Activated naive CD8-positive, alpha-beta T cell treated with anti-CD3 and anti-CD28 coated beads for 36 hours (primary cell): ENCODE measurements around the gene PPP1R9A. TPM values are rescaled to one million over a fixed set of nuclear protein-coding genes. Genes with fewer than 3 reads are reported as not detected.

Source experiments
- DNase-seq: peaks from one replicate; pipeline ENCODE4 v3.0.0; 2021
- H3K27ac Mint-ChIP-seq: one replicate; pipeline ENCODE4 v1.8.0; 2022; ENCODE audit warnings: mild to moderate bottlenecking, moderate library complexity, mixed read lengths
- H3K27me3 Mint-ChIP-seq: one replicate; pipeline ENCODE4 v1.8.0; 2022; ENCODE audit warnings: mild to moderate bottlenecking, mixed read lengths
- H3K36me3 Mint-ChIP-seq: one replicate; pipeline ENCODE4 v1.8.0; 2021; ENCODE audit warnings: mild to moderate bottlenecking, mixed read lengths
- H3K4me1 Mint-ChIP-seq: one replicate; pipeline ENCODE4 v1.8.0; 2021; ENCODE audit warnings: mixed read lengths
- H3K4me3 Mint-ChIP-seq: one replicate; pipeline ENCODE4 v1.8.0; 2022; ENCODE audit warnings: mild to moderate bottlenecking, moderate library complexity, mixed read lengths
- H3K9me3 Mint-ChIP-seq: one replicate; pipeline ENCODE4 v1.8.0; 2022; ENCODE audit warnings: mixed read lengths
- total RNA-seq, 2 experiments: library from RNA; stranded (reverse); gene quantifications; one replicate each; pipeline ENCODE4 v1.2.3, GENCODE V29; 2021

The PPP1R9A gene
- total RNA-seq, 2 experiments from 2014 or later, result 0.08 to 0.16 TPM

DNA sequence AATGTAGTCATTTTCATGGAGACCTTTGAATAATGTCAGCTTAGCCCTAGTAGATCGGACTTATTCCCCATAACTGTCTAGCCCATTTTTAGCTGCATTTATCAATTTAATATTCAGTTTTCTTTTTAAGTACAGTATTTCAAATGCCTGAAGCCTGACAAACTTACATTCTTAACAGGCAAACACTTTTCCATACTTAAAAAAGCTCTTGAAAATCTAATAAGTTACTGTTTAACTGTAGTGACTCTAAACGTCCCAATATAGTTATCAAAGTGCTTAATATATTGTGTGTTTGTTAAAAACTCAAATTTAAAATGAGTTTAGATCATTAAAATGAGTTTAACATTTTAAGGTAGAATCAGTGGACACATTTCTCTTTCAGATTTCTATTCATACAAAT, 372.0 kb downstream of the PPP1R9A start:
- no peaks in the 10 kb centered on the region for H3K4me1 Mint-ChIP-seq
- no peak overlapping the region for H3K27ac Mint-ChIP-seq
- no peak for DNase-seq
- no peak overlapping the region for H3K4me3 Mint-ChIP-seq
- no peaks in the 10 kb centered on the region for H3K36me3 Mint-ChIP-seq
- H3K9me3 Mint-ChIP-seq, result no peaks in the 10 kb centered on the region
- no peaks in the 10 kb centered on the region for H3K27me3 Mint-ChIP-seq

DNA sequence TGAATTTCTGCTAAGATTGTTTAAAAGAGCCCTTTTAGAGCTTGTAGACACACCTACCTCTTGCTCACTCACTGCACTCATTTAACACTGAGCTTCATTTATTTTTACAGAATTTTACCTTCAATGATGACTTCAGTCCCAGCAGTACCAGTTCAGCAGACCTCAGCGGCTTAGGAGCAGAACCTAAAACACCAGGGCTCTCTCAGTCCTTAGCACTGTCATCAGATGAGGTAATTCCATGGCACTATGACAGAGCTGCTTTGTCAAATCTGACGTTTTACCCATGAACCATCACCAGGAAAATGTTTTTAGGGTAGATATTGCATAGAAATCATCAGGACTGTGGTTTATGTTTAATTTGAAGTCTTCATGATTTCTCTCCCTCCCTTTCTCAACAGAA, 378.7 kb downstream of the PPP1R9A start:
- H3K4me1 Mint-ChIP-seq, result no peaks in the 10 kb centered on the region
- no peak overlapping the region for H3K4me3 Mint-ChIP-seq
- H3K9me3 Mint-ChIP-seq, result no peaks in the 10 kb centered on the region
- no peak for DNase-seq
- H3K36me3 Mint-ChIP-seq, result no peaks in the 10 kb centered on the region
- peaks cover 20% of the 10 kb centered on the region for H3K27me3 Mint-ChIP-seq
- no peak overlapping the region for H3K27ac Mint-ChIP-seq

DNA sequence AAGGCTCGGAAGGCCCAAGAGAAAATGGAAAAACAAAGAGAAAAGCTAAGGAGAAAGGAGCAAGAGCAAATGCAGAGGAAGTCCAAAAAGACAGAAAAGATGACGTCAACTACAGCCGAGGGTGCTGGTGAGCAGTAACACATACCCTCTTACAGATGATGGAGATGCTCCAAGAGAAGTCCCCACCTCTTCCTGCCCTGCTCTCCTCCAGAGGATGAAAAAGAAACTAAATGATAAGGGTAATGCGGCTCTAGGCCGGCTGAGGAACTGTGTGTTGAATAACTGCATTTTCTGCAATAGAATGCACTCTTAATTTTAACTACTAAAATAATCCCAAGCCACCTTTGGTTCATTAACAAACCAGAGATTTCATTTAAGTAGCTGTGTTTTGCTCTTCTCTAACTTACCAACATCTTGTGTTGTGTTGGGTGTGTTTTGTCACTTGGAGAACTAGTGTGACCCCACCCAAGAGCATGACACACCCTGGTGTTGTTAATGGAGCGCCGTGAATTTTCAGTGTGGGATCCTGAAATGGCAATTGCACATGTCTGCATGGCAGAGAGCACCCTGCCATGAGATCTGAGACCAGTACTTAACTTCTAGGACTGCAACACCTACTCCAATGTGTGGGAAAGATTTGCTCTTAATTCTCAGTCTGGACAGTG, 382.9 kb downstream of the PPP1R9A start:
- Mint-ChIP-seq H3K36me3 (no peaks in the 10 kb centered on the region), H3K4me3 (no peak overlapping the region), H3K27ac (no peak overlapping the region), H3K9me3 (no peaks in the 10 kb centered on the region), H3K4me1 (no peaks in the 10 kb centered on the region), H3K27me3 (peaks cover 24% of the 10 kb centered on the region)
- no peak for DNase-seq

DNA sequence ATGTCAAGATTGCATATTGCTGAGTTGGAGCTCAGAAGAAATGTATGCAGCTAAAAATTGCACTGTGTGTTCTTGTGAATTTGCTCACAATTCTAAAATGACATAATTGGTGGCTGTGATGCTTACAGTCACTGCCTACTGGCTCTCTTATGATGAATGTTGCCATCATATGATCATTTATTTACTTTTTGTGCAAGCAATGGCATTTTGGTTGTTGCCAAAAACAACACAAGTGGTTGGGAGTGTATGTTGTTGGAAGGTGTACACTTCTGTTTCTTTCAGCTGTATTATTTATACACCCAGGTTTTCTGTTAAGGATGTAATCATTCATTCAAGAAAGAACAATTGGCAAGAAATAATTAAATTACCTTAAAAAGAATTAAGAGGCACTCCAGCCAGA, 388.0 kb downstream of the PPP1R9A start:
- no peak overlapping the region for H3K4me3 Mint-ChIP-seq
- peaks cover 9% of the 10 kb centered on the region for H3K27me3 Mint-ChIP-seq
- no peaks in the 10 kb centered on the region for H3K36me3 Mint-ChIP-seq
- H3K9me3 Mint-ChIP-seq, result no peaks in the 10 kb centered on the region
- H3K27ac Mint-ChIP-seq, result no peak overlapping the region
- DNase-seq, result no peak
- no peaks in the 10 kb centered on the region for H3K4me1 Mint-ChIP-seq

DNA sequence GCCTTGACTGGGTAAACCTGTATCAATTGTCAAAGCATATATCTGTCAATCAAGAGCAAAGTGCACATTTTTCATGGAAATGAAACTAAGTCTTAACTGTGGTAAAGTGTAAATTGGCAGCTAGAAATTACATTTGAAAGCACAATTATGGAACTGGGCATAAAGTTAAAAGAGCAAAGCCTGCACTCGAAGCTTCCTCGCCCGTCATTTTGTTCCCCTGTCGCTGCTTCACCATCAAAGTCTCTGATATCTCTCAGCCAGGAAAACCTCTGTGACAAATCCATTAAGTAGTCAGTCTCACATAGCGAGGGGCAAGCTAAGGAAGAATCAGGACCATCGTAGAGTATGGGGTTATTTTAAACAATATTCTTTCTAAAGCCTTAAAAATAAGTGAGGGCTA, 389.1 kb downstream of the PPP1R9A start:
- H3K4me1 Mint-ChIP-seq, result no peaks in the 10 kb centered on the region
- no peak for DNase-seq
- H3K27ac Mint-ChIP-seq, result no peak overlapping the region
- H3K27me3 Mint-ChIP-seq, result peaks cover 5% of the 10 kb centered on the region
- H3K9me3 Mint-ChIP-seq, result no peaks in the 10 kb centered on the region
- no peaks in the 10 kb centered on the region for H3K36me3 Mint-ChIP-seq
- no peak overlapping the region for H3K4me3 Mint-ChIP-seq

DNA sequence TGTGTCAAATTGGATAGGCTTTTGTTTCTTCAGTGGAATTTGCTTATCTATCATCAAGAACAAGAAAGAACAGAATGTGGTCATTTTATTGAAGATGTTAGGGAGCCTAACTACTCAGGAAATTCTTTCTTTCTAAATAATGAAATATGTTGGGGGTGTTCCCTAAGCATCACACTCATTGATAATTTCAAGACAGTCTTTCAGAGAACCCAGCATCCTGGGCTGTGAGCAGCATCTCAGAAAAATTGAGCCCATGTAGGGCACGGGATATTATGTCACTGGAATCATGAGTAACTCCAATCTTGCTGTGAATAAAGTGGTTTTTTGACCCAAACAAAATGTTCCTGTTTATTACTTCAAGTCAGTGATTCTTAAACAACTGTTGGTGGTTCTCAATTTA, 389.6 kb downstream of the PPP1R9A start:
- Mint-ChIP-seq H3K4me1 (no peaks in the 10 kb centered on the region), H3K9me3 (no peaks in the 10 kb centered on the region), H3K36me3 (no peaks in the 10 kb centered on the region), H3K27me3 (peaks cover 3% of the 10 kb centered on the region), H3K4me3 (no peak overlapping the region), H3K27ac (no peak overlapping the region)
- DNase-seq, result no peak

DNA sequence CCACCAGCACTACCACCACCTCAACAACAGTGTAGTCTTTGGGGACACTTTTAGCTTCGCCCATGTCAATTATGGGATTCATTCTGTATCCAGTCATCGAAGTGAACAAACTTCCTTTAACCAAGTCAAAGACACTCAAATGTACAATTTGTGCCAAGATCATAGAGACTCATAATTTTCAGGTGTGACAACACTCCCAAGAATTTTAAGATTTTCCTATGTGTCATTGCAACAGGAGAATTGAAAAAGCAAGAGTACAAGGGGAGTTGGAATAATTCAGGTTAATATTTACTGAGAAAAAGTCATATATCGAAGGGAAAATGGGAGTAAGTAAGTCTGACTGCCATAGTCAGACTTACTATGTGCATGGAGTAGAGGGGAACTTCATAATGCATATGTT, 390.7 kb downstream of the PPP1R9A start:
- Mint-ChIP-seq H3K4me3 (no peak overlapping the region), H3K9me3 (no peaks in the 10 kb centered on the region), H3K36me3 (no peaks in the 10 kb centered on the region), H3K4me1 (no peaks in the 10 kb centered on the region), H3K27me3 (peaks cover 3% of the 10 kb centered on the region), H3K27ac (no peak overlapping the region)
- DNase-seq, result no peak

DNA sequence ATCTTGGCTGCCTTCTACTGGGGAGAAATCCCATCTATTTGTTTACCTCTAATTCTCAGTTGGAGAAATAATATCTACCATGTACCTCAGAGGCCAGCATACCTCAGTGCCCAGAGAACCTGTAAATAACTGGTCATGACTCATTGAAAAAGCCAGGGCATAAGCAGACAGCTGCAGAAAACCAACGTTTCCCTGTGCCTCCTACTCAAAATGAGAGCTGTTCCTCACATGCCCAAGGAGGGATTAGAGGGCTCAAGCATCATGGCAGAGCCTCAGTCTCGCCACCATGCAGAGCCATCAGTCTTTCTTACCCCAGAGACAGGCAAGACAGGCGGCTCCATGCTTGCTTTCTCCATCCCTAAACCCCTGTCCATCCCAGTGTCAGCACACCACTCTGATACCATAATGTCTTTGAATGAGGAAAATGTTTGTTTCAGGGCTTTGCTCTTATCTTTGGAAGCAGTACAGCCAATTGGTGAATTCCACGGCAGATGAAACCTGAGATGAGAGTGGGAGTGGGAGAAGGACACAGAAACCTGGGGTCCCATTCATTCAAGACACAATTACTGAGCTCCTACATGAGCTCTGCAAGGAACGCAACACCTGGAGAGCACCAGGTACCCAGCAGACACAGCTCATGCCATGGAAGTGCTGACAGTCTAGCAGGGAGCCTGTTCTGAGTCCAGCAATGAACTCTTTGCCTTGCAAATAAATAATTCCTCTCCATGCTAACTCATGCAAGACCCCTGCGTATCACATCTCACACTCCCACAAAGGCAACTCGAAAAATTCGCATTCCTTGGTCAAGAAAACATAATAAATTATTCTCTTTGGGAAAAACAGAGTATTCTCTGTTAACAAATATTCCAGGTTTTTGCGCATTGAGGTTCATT, 395.9 kb downstream of the PPP1R9A start:
- no peak overlapping the region for H3K4me3 Mint-ChIP-seq
- H3K27ac Mint-ChIP-seq, result no peak overlapping the region
- H3K9me3 Mint-ChIP-seq, result no peaks in the 10 kb centered on the region
- H3K4me1 Mint-ChIP-seq, result no peaks in the 10 kb centered on the region
- DNase-seq, result no peak
- H3K27me3 Mint-ChIP-seq, result peaks cover 15% of the 10 kb centered on the region
- H3K36me3 Mint-ChIP-seq, result no peaks in the 10 kb centered on the region

DNA sequence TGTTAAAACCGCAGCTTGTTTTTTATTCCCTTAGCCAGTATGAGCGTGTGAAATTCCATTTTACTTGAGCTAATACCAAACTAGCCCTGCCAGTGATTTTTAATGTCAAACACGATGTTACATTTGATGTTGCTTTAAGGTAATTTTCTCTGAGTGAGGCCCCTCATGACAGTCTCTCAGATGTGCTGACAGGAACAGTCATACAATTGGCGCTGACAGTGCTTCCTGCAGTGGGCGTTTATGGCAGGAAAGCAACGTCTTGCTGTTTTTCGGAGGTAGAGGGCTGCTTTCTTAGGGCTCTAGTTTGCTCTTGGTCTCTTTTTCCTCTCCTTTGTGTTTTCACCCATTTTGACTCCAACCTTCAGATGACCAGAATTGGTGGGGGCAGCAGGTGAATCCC, 397.6 kb downstream of the PPP1R9A start:
- no peaks in the 10 kb centered on the region for H3K36me3 Mint-ChIP-seq
- H3K9me3 Mint-ChIP-seq, result no peaks in the 10 kb centered on the region
- H3K27ac Mint-ChIP-seq, result no peak overlapping the region
- peaks cover 15% of the 10 kb centered on the region for H3K27me3 Mint-ChIP-seq
- no peaks in the 10 kb centered on the region for H3K4me1 Mint-ChIP-seq
- H3K4me3 Mint-ChIP-seq, result no peak overlapping the region
- no peak for DNase-seq

DNA sequence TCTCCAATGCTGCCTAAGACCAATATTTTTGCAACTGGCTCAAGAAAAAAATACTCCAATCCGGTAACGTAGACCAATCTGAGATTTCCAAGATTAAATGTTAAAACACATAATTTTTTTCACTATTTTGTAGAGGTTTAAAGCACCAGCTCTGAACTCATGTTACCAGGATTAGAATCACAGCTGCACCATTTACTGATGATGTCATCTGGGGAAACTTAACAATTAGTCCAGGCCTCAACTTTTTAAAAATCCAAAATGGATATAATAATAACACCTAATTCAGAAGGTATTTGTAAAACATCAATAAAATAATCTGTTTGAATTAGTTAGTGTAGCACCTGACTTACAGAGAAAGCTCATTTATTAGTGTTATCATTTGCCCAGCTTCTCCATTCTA, 402.6 kb downstream of the PPP1R9A start:
- H3K27ac Mint-ChIP-seq, result no peak overlapping the region
- peaks cover 8% of the 10 kb centered on the region for H3K27me3 Mint-ChIP-seq
- H3K4me1 Mint-ChIP-seq, result no peaks in the 10 kb centered on the region
- no peak for DNase-seq
- H3K36me3 Mint-ChIP-seq, result no peaks in the 10 kb centered on the region
- H3K9me3 Mint-ChIP-seq, result no peaks in the 10 kb centered on the region
- H3K4me3 Mint-ChIP-seq, result no peak overlapping the region

DNA sequence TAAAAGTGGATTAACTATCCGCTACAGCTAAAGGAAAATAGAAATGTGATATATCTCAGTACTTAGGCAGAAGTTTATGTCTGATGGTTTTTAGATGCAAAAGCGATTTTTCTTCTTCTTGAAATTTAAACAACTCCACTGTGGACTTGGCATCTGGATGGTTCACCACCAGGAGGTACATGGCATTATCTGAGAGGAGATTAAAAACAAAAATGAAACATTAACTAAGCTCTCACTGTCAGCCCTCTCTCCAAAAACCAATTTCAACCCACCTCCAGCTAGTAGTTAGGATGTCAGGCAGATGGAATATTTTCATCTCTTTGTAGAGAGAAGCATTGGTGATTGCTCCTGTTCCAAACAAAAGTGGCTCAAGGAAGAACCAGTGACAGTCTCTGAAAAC, 404.0 kb downstream of the PPP1R9A start:
- H3K27ac Mint-ChIP-seq, result no peak overlapping the region
- no peaks in the 10 kb centered on the region for H3K4me1 Mint-ChIP-seq
- H3K36me3 Mint-ChIP-seq, result no peaks in the 10 kb centered on the region
- no peaks in the 10 kb centered on the region for H3K27me3 Mint-ChIP-seq
- no peak for DNase-seq
- no peak overlapping the region for H3K4me3 Mint-ChIP-seq
- H3K9me3 Mint-ChIP-seq, result no peaks in the 10 kb centered on the region

DNA sequence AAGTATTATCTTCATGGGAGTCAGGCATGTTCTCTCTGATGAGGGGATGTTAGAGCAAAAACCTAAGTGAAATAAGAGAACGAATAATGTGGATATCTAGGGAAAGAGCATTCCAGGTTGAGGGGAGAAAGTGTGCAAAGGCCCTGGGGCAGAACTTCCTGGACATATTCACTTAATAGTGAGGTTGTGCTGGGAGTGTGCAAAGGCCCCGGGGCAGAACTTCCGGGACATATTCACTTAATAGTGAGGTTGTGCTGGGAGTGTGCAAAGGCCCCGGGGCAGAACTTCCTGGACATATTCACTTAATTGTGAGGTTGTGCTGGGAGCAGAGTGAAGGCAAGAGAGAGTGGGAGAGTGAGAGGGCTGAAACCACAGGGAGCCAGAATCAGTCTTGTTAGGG, 405.2 kb downstream of the PPP1R9A start:
- DNase-seq, result no peak
- H3K27me3 Mint-ChIP-seq, result no peaks in the 10 kb centered on the region
- H3K4me1 Mint-ChIP-seq, result no peaks in the 10 kb centered on the region
- no peaks in the 10 kb centered on the region for H3K9me3 Mint-ChIP-seq
- no peak overlapping the region for H3K4me3 Mint-ChIP-seq
- H3K36me3 Mint-ChIP-seq, result no peaks in the 10 kb centered on the region
- no peak overlapping the region for H3K27ac Mint-ChIP-seq

DNA sequence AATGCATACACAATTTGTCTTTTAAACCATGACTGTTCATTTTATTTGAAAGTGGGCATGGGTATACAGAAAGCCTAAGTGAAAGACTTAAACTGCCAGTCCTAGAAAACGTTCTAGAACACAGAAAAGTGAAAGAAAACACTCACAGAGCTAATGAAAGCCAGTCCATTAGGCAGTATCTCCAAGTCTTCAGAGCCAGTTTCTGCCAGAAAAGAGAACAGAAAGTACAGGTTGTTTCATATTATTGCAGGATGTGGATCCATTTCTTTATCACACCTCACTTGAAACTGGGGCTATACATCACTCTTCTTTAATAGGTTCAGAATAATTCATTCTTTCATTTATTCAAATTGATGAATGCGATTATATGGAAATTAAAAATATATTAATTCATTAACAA, 409.2 kb downstream of the PPP1R9A start:
- no peaks in the 10 kb centered on the region for H3K9me3 Mint-ChIP-seq
- no peak overlapping the region for H3K4me3 Mint-ChIP-seq
- H3K27ac Mint-ChIP-seq, result no peak overlapping the region
- DNase-seq, result no peak
- no peaks in the 10 kb centered on the region for H3K27me3 Mint-ChIP-seq
- no peaks in the 10 kb centered on the region for H3K36me3 Mint-ChIP-seq
- H3K4me1 Mint-ChIP-seq, result no peaks in the 10 kb centered on the region

DNA sequence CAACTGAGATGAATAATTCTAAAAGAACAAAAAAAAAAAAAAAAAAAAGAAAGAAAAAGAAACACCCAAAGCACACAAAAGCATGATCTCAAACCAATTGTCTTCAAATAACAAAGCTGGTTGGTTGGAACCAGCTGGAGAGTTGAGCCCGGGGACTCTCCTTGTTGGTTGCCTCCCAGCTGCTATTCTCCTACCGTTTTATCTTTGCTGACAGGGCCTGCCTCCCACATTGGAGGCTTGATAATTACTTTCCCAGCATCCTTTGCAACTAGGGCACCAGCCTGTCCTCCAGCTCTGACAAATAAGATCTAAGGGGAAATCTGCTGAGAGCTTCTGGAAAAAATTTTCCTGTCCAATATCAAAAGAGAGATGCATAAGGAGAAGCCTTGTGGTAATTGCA, 410.2 kb downstream of the PPP1R9A start:
- Mint-ChIP-seq H3K36me3 (no peaks in the 10 kb centered on the region), H3K4me1 (no peaks in the 10 kb centered on the region), H3K9me3 (no peaks in the 10 kb centered on the region), H3K4me3 (no peak overlapping the region), H3K27me3 (no peaks in the 10 kb centered on the region), H3K27ac (no peak overlapping the region)
- DNase-seq, result no peak

DNA sequence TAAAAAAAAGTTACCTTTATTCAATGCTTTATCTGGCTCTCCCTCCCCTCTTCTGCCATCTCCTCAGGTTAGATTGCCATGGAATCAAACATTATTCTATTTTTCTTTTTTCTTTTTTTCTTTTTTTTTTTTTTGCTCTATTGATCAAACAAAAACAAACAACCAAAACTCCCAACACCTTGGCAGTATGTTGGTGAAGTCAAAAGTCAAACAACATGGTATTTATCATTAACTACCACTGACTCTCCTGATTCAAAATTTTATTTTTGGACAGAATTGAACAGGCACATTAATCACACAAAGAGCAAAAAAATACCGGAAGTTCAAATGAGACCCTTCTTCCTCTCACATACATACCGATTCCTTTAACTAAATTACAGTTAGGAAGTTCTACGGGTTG, 410.6 kb downstream of the PPP1R9A start:
- no peaks in the 10 kb centered on the region for H3K36me3 Mint-ChIP-seq
- no peak overlapping the region for H3K27ac Mint-ChIP-seq
- H3K4me1 Mint-ChIP-seq, result no peaks in the 10 kb centered on the region
- DNase-seq, result no peak
- no peaks in the 10 kb centered on the region for H3K9me3 Mint-ChIP-seq
- H3K27me3 Mint-ChIP-seq, result no peaks in the 10 kb centered on the region
- no peak overlapping the region for H3K4me3 Mint-ChIP-seq
